Parathyroid adenoma (tissue), 2 donors: ENCODE results near the gene HFM1.

Experiments used
- H2AFZ ChIP-seq: fragments of 300-600 bp; sonication (generic); one replicate; pipeline ENCODE4 v1.7.0; 2017; ENCODE audit warnings: antibody characterized with exemption, mild to moderate bottlenecking
- H3K27ac ChIP-seq: fragments of 300-600 bp; sonication (generic); one replicate; pipeline ENCODE4 v1.7.0; 2017
- H3K27me3 ChIP-seq: fragments of 300-600 bp; sonication (generic); one replicate; pipeline ENCODE4 v1.7.0; 2017; ENCODE audit warnings: low read length; ENCODE audit not compliant: control insufficient read depth, insufficient read depth
- H3K36me3 ChIP-seq: fragments of 300-600 bp; sonication (generic); one replicate; pipeline ENCODE4 v1.7.0; 2017; ENCODE audit warnings: low read length; ENCODE audit not compliant: control insufficient read depth, insufficient read depth
- H3K4me1 ChIP-seq: fragments of 300-600 bp; sonication (generic); one replicate; pipeline ENCODE4 v1.7.0; 2017; ENCODE audit warnings: control low read depth
- H3K4me2 ChIP-seq: fragments of 300-600 bp; sonication (generic); one replicate; pipeline ENCODE4 v1.7.0; 2017; ENCODE audit warnings: low read length
- H3K4me3 ChIP-seq: fragments of 300-600 bp; sonication (generic); one replicate; pipeline ENCODE4 v1.7.0; 2017; ENCODE audit warnings: low read depth, low read length
- H3K79me2 ChIP-seq: fragments of 300-600 bp; sonication (generic); one replicate; pipeline ENCODE4 v1.7.0; 2017; ENCODE audit warnings: control low read depth
- H3K9ac ChIP-seq: fragments of 300-600 bp; sonication (generic); one replicate; pipeline ENCODE4 v1.7.0; 2017; ENCODE audit warnings: mild to moderate bottlenecking
- H3K9me3 ChIP-seq: fragments of 300-600 bp; sonication (generic); one replicate; pipeline ENCODE4 v1.7.0; 2017; ENCODE audit warnings: low read length; ENCODE audit not compliant: control insufficient read depth
- CTCF ChIP-seq: fragments of 300-600 bp; sonication (generic); IDR thresholded peaks from one replicate; pipeline ENCODE4 v1.7.0; 2017; ENCODE audit warnings: antibody characterized with exemption, mild to moderate bottlenecking
- donor health status: primary hyperparathyroidism.

HFM1 gene

GRCh38 chr1:91234181-91234580 is 170.5 kb downstream of the HFM1 start:
- Histone ChIP-seq H3K4me2 (no peak overlapping the region), H3K4me3 (no peak overlapping the region), H2AFZ (no peak overlapping the region), H3K4me1 (no peaks in the 10 kb centered on the region), H3K27me3 (no peaks in the 10 kb centered on the region), H3K27ac (no peak overlapping the region), H3K9me3 (no peaks in the 10 kb centered on the region), H3K36me3 (no peaks in the 10 kb centered on the region), H3K79me2 (no peaks in the 10 kb centered on the region), H3K9ac (no peak overlapping the region)
- TF ChIP-seq CTCF = no peak

DNA sequence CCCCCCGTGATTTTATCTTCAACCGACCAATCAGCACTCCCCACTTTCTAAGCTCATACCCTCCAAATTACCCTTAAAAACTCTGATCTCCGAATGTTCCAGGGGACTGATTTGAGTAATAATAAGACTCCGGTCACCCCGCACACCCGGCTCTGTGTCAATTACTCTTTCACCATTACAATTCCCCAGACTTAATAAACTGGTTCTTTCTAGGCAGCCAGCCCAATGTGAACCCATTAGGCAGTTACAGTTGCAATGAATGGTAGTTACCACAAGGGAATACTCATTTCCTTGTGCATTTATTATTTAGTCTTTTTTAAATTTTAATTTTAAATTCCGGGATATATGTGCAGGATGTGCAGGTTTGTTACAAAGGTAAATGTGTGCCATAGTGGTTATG is 177.9 kb downstream of the HFM1 start:
- H3K27ac ChIP-seq = no peak overlapping the region
- H3K4me2 ChIP-seq = no peak overlapping the region
- H3K36me3 ChIP-seq = no peaks in the 10 kb centered on the region
- no peaks in the 10 kb centered on the region for H3K9me3 ChIP-seq
- no peaks in the 10 kb centered on the region for H3K79me2 ChIP-seq
- TF ChIP-seq CTCF = no peak
- no peaks in the 10 kb centered on the region for H3K4me1 ChIP-seq
- H3K4me3 ChIP-seq = no peak overlapping the region
- no peak overlapping the region for H3K9ac ChIP-seq
- H3K27me3 ChIP-seq = no peaks in the 10 kb centered on the region
- no peak overlapping the region for H2AFZ ChIP-seq

DNA sequence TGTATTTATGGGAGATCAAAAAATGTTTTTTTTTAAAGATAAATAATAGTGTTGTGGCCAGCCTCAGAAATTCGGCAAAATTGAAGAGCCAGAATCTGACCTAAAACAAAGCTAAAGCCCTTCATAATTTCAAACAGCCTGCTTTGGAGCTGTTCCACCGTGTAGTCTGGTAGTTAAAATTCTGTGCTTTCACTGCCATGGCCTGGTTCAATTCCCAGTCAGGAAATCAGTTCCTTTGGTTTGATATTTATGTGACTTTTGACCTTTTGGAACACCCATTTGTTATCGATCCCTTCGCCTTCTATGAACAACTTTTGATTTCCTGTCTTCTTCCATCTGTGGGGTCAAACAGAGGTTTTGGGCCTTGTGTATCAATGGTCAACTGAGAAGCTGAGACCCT is 179.8 kb downstream of the HFM1 start:
- Histone ChIP-seq H3K4me2 (no peak overlapping the region), H3K79me2 (no peaks in the 10 kb centered on the region), H2AFZ (no peak overlapping the region), H3K4me3 (no peak overlapping the region), H3K9ac (no peak overlapping the region), H3K9me3 (no peaks in the 10 kb centered on the region), H3K36me3 (no peaks in the 10 kb centered on the region), H3K4me1 (no peaks in the 10 kb centered on the region), H3K27ac (no peak overlapping the region), H3K27me3 (no peaks in the 10 kb centered on the region)
- no peak for TF ChIP-seq CTCF

- H3K36me3 ChIP-seq = no peaks in the 10 kb centered on the region
- H3K4me3 ChIP-seq = no peak overlapping the region
- H3K9ac ChIP-seq = no peak overlapping the region
- no peaks in the 10 kb centered on the region for H3K4me1 ChIP-seq
- no peak overlapping the region for H3K27ac ChIP-seq
- no peaks in the 10 kb centered on the region for H3K9me3 ChIP-seq
- H2AFZ ChIP-seq = no peak overlapping the region
- no peak overlapping the region for H3K4me2 ChIP-seq
- no peaks in the 10 kb centered on the region for H3K27me3 ChIP-seq
- H3K79me2 ChIP-seq = no peaks in the 10 kb centered on the region
- no peak for TF ChIP-seq CTCF
Measured at GRCh38 chr1:91221017-91221416, 183.6 kb downstream of the HFM1 start.

GRCh38 chr1:91217911-91218310 is 186.7 kb downstream of the HFM1 start:
- no peaks in the 10 kb centered on the region for H3K79me2 ChIP-seq
- no peaks in the 10 kb centered on the region for H3K36me3 ChIP-seq
- H2AFZ ChIP-seq = no peak overlapping the region
- H3K27ac ChIP-seq = no peak overlapping the region
- H3K4me3 ChIP-seq = no peak overlapping the region
- TF ChIP-seq CTCF = no peak
- H3K27me3 ChIP-seq = no peaks in the 10 kb centered on the region
- H3K9me3 ChIP-seq = no peaks in the 10 kb centered on the region
- no peak overlapping the region for H3K4me2 ChIP-seq
- no peak overlapping the region for H3K9ac ChIP-seq
- no peaks in the 10 kb centered on the region for H3K4me1 ChIP-seq
